K562 (cell line): Measurements from ENCODE around the gene POLD3. TPM values are rescaled to one million over a fixed set of nuclear protein-coding genes. Genes with fewer than 3 reads are reported as not detected.

Experiments
- C11orf30 ChIP-seq: fragments of 450-650 bp; IDR thresholded peaks from 2 replicates; pipeline ENCODE4 v1.6.1; 2016; ENCODE audit warnings: low read depth, mild to moderate bottlenecking
- CBX3 ChIP-seq, 2 experiments: IDR thresholded peaks; 1 replicate in 1 of 2; 2 replicates in 1 of 2; pipeline ENCODE4 v1.6.1; 2012; ENCODE audit warnings: inconsistent platforms in 2 of 2, low read length in 2 of 2, borderline replicate concordance in 1 of 2, control low read depth in 1 of 2
- DACH1 ChIP-seq: fragments of 450-650 bp; IDR thresholded peaks from 2 replicates; pipeline ENCODE4 v1.6.1; 2018; ENCODE audit not compliant: partially characterized antibody
- MAFG ChIP-seq: fragments of 450-650 bp; conservative IDR thresholded peaks from 2 replicates; pipeline ENCODE4 v1.6.1; 2016; ENCODE audit warnings: missing genetic modification characterization, missing compliant biosample characterization
- NELFE ChIP-seq: IDR thresholded peaks from 2 replicates; pipeline ENCODE4 v1.6.1; 2011; ENCODE audit warnings: mild to moderate bottlenecking; ENCODE audit not compliant: insufficient read depth, insufficient read length
- RREB1 ChIP-seq: fragments of 250-450 bp; sonication (Bioruptor Pico); IDR thresholded peaks from 2 replicates; pipeline ENCODE4 v1.4.0; 2020
- SFPQ ChIP-seq: fragments of 200-400 bp; formaldehyde crosslinking; IDR thresholded peaks from 2 replicates; pipeline ENCODE4 v1.6.1; 2017; ENCODE audit warnings: mild to moderate bottlenecking, low read depth, low read length, moderate library complexity
- SIX5 ChIP-seq, 2 experiments: IDR thresholded peaks; 2 replicates each; pipeline ENCODE4 v1.6.1; 2011; ENCODE audit warnings: low read length in 2 of 2, borderline replicate concordance in 1 of 2, low read depth in 1 of 2, mild to moderate bottlenecking in 1 of 2, moderate library complexity in 1 of 2; ENCODE audit not compliant: insufficient read depth in 1 of 2
- SMAD1 ChIP-seq: fragments of 150-350 bp; IDR thresholded peaks from 2 replicates; pipeline ENCODE4 v1.6.1; 2014; ENCODE audit warnings: low read length, low read depth; ENCODE audit not compliant: partially characterized antibody
- TAF1 ChIP-seq: IDR thresholded peaks from 2 replicates; pipeline ENCODE4 v1.6.1; 2011; ENCODE audit warnings: mild to moderate bottlenecking, low read length, moderate library complexity; ENCODE audit not compliant: insufficient read depth, control insufficient read depth, severe bottlenecking; ENCODE audit errors: extremely low read depth
- XRCC4 ChIP-seq: IDR thresholded peaks from one replicate; pipeline ENCODE4 v1.6.1; 2011; ENCODE audit not compliant: insufficient read depth, insufficient read length; ENCODE audit errors: extremely low read depth
- ZBTB43 ChIP-seq: sonication (generic); formaldehyde crosslinking; IDR thresholded peaks from 2 replicates; pipeline ENCODE4 v1.8.0; 2023; ENCODE audit warnings: mild to moderate bottlenecking, missing genetic modification reagents
- ZFP91 ChIP-seq: sonication (generic); formaldehyde crosslinking; IDR thresholded peaks from 2 replicates; pipeline ENCODE4 v1.8.0; 2022; ENCODE audit warnings: mild to moderate bottlenecking, missing genetic modification reagents
- polyA plus RNA-seq, 8 experiments: library from polyadenylated mRNA; depleted of rRNA in 4 of 8; stranded (reverse) in 5 of 8; unstranded in 3 of 8; fragments of >200 nt; fragmentation: Nextera tagmentation in 2 of 8; fragmentation: Illumina TruSeq in 1 of 8; extraction: Ambion mirVana in 2 of 8; extraction: Trizol in 1 of 8; gene quantifications; 2 replicates each; pipeline versions ENCODE4 v1.2.1 to v1.2.3, GENCODE V29; 2011 to 2014; ENCODE audit warnings: inconsistent platforms in 1 of 8, missing spikeins in 1 of 8
- total RNA-seq, 7 experiments: library from RNA; depleted of rRNA in 6 of 7; stranded (reverse); fragments of >200 nt in 6 of 7; fragmentation: Illumina TruSeq in 2 of 7; extraction: Trizol in 2 of 7; gene quantifications; 2 replicates each; pipeline versions ENCODE4 v1.2.1 to v1.2.3, GENCODE V29; 2011 to 2021; ENCODE audit warnings: low replicate concordance in 1 of 7

POLD3 gene
- total and polyA plus RNA-seq, 9 of the 15 experiments (the other 6 are each of a cell fraction or from before 2014, with no cell fraction given), result 10.6 to 40.1 (median 24.6) TPM

GRCh38 chr11:74543991-74544390 is 48.4 kb upstream of the POLD3 start (continued):
- TF ChIP-seq ZBTB43 (CRISPR knock-in tag), result no peak
- no peak for TF ChIP-seq SFPQ
- TF ChIP-seq CBX3 (IDR thresholded peaks at IDR 0.05; ENCODE audit: borderline replicate concordance in 1 of 2, low read length in 2 of 2), result peak in 1 of 2 experiments; percentile 89; a peak in 1 of 3 replicates
- no peak for TF ChIP-seq ZFP91 (CRISPR knock-in tag)
- no peak for TF ChIP-seq XRCC4
- TF ChIP-seq DACH1, result no peak
- no peak for TF ChIP-seq SMAD1
- TF ChIP-seq NELFE, result no peak
- TF ChIP-seq TAF1, result no peak
- TF ChIP-seq SIX5 (IDR thresholded peaks at IDR 0.05; ENCODE audit: borderline replicate concordance in 1 of 2, insufficient read depth in 1 of 2, low read depth in 1 of 2, low read length in 2 of 2), result no peak
- no peak for TF ChIP-seq RREB1 (CRISPR knock-in tag)
- TF ChIP-seq C11orf30, result peak; percentile 51
- peak; percentile 60; the same call in 1 of the 2 replicates for TF ChIP-seq MAFG
